NCI-H510A treated with DMSO at 0.1 percent for 48 hours (cell line): ENCODE measurements around the gene TYW3.

ENCODE experiments used
- DNase-seq: peaks from one replicate; lab custom pipeline; 2025; lab: John Stamatoyannopoulos, UW

TYW3 gene

DNA sequence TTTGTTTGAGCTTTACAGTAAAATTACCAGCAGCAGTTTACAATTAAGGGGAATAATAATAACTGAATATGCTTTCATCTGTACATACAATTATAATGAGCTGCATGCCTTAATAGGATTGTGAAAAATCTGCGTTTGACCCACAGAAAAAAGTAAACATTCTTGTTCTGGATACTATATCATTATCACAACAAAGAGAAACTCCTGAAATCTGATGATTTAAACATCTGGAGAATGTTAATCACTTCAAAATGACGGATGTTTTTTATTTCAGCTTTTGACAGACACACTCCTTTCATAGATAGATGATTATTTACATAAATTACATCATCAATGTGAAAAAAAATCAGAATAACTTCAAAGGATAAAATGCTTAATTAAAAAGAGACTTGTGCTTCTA is 58.5 kb downstream of the TYW3 start:
- no peak for DNase-seq

DNA sequence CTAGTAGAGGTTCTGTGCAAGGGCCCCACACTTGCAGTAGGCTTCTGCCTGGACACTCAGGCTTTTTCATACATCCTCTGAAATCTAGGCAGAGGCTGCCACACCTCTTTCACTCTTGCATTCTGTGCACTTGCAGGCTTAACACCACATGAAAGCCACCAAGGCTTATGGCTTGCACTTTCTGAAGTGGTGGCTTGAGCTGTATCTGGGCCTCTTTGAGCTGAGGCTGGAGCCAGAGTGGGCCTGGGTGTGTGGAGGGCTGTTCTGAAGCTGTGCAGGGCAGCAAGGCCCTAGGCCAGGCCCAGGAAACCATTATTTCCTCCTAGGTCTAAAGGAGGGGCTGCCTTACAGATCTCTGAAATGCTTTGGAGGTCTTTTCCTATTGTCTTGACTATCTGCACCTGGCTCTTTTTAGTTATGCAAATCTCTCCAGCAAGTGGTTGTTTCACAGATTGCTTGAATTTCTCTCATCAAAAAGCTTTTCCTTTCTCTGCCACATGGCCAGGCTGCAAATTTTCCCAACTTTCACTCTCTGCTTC is 66.2 kb downstream of the TYW3 start:
- DNase-seq: no peak

DNA sequence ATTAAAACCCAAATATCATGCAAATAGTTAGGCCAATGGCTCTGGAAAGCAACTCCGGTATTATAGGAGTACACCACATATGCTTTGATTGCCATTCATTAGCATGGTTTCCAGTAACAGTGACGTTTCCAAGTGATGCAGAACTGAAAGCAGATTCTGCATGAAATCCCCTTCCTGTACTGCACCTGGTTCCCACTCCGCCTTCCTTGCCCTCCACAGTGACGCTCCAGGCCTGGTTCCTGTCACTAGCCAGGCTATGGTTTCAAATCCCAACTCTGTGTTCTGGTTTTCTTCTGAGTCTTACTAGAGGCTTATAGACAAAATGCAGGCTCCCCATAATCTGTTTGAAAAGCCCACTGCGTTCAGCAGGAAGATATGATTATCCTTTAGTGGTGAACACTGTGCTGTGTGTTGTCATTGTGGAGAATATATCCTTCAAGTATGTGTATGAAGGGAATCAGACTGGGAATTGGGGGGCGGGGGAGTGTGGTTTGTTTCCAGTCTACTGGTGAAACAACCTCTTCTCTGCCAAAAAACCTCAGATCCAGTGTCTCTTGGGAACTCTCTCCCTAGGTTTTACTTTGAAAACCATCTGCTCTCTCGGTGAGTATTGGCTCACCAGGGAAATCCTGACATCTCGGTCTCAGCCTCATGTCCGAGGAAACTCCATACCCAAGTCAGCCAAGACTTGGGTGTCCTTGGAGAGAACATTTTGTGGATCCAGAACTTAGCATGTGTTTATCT is 78.7 kb downstream of the TYW3 start:
- peak; percentile 88 for DNase-seq

- no peak for DNase-seq
These were observed 79.2 kb downstream of the TYW3 start for GRCh38 chr1:74812180-74812541.
